AG09309 (cell line): ENCODE measurements around the gene REXO2.

Experiments
- DNase-seq: peaks from one replicate; pipeline ENCODE4 v3.0.0-alpha.2; 2010; ENCODE audit warnings: low read depth
- H3K4me3 ChIP-seq: 2 replicates; pipeline ENCODE4 v1.5.1; 2011; ENCODE audit warnings: mild to moderate bottlenecking, low read depth, low read length, moderate library complexity; ENCODE audit not compliant: control insufficient read depth
- TF ChIP-seq, protein P1 (sequence below): IDR thresholded peaks from 2 replicates; pipeline ENCODE4 v1.5.1; 2011; ENCODE audit warnings: mild to moderate bottlenecking, low read depth, low read length, inconsistent platforms; ENCODE audit not compliant: insufficient read depth, control insufficient read depth; ENCODE audit errors: missing control alignments

REXO2 gene

DNA sequence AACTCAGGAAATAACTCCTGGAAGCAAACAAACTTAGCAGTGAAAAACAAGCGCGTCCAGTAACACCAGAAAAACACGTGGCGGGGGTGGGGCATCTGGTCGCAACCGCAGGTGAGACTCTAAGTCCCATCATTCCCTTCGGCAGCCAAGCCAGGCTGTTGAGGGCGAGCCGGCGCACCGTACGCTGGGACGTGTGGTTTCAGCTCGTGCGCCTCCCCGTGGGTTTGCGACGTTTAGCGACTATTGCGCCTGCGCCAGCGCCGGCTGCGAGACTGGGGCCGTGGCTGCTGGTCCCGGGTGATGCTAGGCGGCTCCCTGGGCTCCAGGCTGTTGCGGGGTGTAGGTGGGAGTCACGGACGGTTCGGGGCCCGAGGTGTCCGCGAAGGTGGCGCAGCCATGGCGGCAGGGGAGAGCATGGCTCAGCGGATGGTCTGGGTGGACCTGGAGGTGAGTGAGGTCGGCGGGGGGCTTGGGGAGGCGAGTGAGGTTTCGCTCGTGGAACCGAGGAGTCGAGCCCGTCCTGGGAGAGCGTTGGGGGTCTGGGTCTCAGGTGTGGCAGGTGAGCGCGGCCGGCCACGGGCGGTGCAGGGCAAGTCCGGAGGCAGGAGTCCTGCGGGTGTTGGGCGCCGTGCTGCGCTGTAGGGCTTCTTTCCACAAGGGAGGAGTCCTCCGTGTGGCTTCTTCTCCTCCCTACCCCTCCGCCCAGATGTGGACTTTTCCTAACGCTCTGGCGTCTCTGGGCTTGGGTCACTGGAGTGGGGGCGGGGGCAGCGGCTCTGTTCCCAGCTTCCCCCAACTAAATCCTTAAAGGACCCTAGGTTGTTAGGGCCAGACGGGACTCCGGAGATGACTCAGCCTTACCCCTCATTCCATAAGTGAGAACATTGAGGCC is at the start of gene REXO2:
TSS of gene REXO2 (plus strand) at position 239 of the 892 bp plus-strand sequence. CDS start at position 301, 62 bp downstream.
- TF ChIP-seq, protein P1, sequence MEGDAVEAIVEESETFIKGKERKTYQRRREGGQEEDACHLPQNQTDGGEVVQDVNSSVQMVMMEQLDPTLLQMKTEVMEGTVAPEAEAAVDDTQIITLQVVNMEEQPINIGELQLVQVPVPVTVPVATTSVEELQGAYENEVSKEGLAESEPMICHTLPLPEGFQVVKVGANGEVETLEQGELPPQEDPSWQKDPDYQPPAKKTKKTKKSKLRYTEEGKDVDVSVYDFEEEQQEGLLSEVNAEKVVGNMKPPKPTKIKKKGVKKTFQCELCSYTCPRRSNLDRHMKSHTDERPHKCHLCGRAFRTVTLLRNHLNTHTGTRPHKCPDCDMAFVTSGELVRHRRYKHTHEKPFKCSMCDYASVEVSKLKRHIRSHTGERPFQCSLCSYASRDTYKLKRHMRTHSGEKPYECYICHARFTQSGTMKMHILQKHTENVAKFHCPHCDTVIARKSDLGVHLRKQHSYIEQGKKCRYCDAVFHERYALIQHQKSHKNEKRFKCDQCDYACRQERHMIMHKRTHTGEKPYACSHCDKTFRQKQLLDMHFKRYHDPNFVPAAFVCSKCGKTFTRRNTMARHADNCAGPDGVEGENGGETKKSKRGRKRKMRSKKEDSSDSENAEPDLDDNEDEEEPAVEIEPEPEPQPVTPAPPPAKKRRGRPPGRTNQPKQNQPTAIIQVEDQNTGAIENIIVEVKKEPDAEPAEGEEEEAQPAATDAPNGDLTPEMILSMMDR, result peak; percentile 2
- peak; percentile 83 for DNase-seq
- peak within 1 kb of the TSS; percentile 90 for H3K4me3 ChIP-seq

DNA sequence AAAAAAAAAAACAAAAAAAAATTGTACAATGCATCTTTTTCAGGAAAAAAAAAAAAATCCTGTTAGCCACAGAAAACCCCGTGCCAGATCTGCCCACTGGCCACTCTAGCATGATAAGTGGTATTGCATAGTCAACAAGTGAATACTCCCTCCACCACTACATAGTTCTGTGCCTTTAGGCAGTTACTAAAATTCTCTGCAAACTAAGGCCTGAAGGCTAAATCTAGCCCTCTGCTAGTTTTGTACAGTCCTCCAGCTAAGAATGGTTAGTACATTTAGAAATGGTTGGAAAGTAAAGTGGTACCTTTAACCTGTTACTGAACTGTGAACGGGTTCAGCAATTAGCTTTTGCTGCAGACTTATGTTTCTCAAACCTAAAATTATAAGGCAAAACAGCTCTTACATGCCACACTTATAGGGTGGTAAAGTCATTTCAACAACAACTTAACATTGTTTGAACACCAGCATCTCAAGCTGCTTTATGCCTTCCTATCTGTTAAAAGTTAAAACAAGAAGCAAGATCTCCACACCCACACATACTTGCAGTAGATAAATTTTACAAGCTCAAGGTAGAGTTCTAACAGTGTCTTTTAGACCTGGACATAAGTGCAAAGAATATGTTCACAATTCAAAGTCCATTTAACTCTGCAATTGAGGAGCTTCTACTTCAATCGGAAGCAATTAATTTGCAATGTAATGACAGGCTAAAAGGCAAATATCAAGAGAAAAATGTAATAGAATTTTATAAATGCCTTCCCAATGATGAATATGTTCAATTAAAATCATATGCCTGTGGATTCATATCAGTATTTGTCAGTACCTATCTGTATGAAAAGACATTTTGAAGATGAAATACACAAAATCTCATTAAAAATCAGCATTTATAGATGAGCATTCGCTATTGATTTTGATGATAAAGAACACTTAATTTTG is 46.3 kb upstream of the REXO2 start:
- H3K4me3 ChIP-seq, result no peak overlapping the region
- DNase-seq, result no peak
- TF ChIP-seq, protein P1, result no peak

DNA sequence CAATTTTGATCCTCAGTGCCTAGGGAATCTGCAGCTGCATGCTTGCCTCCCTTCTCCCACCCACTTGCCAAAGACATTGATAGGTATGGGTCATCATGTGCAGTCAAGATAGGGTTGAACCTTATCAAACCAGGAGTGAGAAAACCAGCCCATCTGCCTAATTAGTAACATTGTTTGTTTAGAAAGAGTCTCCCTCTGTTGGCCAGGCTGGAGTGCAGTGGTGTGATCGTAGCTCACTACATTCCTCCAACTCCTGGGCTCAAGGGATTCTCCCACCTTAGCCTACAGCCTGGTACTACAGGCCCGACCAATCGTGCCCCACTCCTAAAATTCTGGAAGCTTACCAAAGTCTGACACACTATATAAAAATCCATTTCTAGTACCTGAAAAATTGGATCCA is 43.5 kb upstream of the REXO2 start:
- TF ChIP-seq, protein P1, result peak; percentile 48
- no peak overlapping the region for H3K4me3 ChIP-seq
- DNase-seq, result no peak

DNA sequence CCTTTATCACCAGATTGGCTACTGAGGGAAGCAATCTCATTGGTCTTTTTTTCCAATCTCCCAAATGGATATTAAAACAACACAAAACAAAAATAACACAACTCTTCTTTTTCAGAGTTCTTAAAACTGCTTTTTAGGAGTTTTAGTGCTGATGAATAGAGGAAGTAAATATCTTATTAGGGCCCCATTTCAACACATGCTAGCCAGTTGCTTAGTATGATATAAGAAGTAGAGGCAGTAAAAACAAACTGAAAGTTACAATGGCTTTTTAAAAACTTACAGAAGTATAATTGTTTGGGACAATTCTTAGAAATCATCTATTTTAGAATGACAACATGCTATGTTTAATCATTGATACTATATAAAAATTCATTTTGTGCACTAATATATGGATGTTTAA is 42.4 kb upstream of the REXO2 start:
- TF ChIP-seq, protein P1, result no peak
- no peak overlapping the region for H3K4me3 ChIP-seq
- no peak for DNase-seq

DNA sequence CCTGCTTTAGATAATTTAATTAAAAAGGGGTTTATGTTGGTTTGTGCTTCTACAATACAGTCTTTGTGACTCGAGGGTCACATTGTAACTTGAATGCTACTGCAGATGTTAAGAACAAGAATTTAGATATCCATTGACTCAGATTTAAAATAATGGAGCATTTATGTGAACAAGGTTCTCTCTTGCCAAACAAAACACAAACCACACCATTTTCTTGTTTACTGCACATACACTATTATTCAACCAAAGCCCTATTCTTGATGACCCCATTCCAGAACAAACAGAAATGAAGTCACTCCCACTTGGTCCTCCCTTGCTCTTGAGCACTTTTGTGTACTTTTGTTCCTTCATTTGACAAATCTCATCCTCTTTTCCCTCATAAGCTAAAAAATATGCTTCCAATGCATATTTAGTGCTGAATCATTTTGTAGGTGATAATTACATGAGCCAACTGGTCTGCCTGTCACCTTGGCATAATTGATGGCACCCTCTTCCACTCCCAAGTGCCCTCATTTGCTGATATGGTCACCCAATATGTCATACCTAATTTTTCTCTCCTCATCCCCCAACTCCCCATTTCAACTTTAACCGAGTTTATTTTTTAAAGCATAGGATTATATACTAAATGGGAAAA is 41.8 kb upstream of the REXO2 start:
- TF ChIP-seq, protein P1, result no peak
- H3K4me3 ChIP-seq, result no peak overlapping the region
- DNase-seq, result no peak

DNA sequence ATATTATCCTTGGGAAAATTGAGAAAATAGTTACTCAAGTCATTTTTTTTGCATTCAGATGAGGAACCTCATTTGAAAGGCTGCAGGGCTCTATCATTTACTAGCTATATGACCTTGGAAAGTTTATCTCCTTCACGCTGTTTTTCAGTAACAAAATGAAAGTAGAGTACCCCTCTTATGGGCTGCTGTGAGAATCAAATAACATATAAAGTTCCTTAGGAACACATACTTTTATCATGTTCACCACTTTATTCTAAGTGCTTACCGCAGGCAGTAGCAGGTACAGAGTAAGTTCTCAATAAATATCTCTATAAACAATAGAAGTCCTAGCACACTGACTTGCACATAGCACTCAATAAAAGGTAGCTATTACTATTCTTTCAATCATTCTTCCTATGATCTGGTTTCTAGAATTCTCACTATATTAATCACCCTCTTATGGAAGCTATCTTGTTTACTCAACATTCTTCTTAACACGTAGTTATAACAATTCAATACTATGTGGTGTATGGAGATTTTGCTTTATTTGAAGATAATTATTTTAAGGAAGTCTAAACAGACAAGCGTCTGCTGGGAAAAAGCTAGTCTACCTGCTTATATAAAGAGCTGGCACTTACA is 40.9 kb upstream of the REXO2 start:
- H3K4me3 ChIP-seq, result no peak overlapping the region
- TF ChIP-seq, protein P1, result no peak

More for the DNA sequence above, 40.9 kb upstream of the REXO2 start:
- DNase-seq, result no peak
